Endothelial cell of umbilical vein (primary cell): ENCODE measurements around the gene UTS2B. TPM values are rescaled to one million over a fixed set of nuclear protein-coding genes. Genes with fewer than 3 reads are reported as not detected.

Experiments used
- BruUV-seq: library from RNA; stranded (reverse); fragments of 400-500 nt; replicated peaks from 2 replicates; lab custom pipeline; 2021; lab: Mats Ljungman, UMichigan
- CTCF ChIA-PET: fragments of 300-600, 350-600 bp; sonication (Branson Sonifier 250); formaldehyde crosslinking; loops from one replicate; lab custom pipeline; 2021; ENCODE audit warnings: antibody characterized with exemption, inconsistent platforms; lab: Charles Lee
- POLR2A ChIA-PET: fragments of 300-600, 350-600 bp; sonication (Branson Sonifier 250); formaldehyde crosslinking; loops from one replicate; lab custom pipeline; 2021; ENCODE audit warnings: antibody characterized with exemption, inconsistent platforms; lab: Charles Lee
- DNase-seq: peaks from one replicate; pipeline ENCODE4 v3.0.0-alpha.2; 2011; ENCODE audit warnings: low read depth, low spot score
- FAIRE-seq: peaks from 2 replicates; lab custom pipeline; 2011; peaks lifted over from hg19 to GRCh38; lab: Jason Lieb, UNC
- H2AFZ ChIP-seq: 2 replicates; pipeline ENCODE4 v1.6.0; 2012; ENCODE audit warnings: low read depth, low read length, control low read depth, inconsistent platforms
- H3K27ac ChIP-seq: 2 replicates; pipeline ENCODE4 v1.5.1; 2011; ENCODE audit warnings: low read depth, mild to moderate bottlenecking, control low read depth, low read length, moderate library complexity; ENCODE audit not compliant: insufficient read depth
- H3K27me3 ChIP-seq, 2 experiments: 2 replicates each; pipeline versions ENCODE4 v1.6.0 to v1.6.1; 2011; ENCODE audit warnings: low read length in 2 of 2, mixed read lengths in 1 of 2; ENCODE audit not compliant: control insufficient read depth in 2 of 2, insufficient read depth in 2 of 2
- H3K36me3 ChIP-seq, 2 experiments: 2 replicates in 1 of 2; 3 replicates in 1 of 2; pipeline ENCODE4 v1.5.1; 2011; ENCODE audit warnings: low read length in 2 of 2, mild to moderate bottlenecking in 1 of 2, moderate library complexity in 1 of 2; ENCODE audit not compliant: control insufficient read depth in 2 of 2, insufficient read depth in 2 of 2; ENCODE audit errors: extremely low read depth in 1 of 2
- H3K4me1 ChIP-seq: 3 replicates; pipeline ENCODE4 v1.5.1; 2011; ENCODE audit warnings: mild to moderate bottlenecking, low read length; ENCODE audit not compliant: control insufficient read depth, insufficient read depth; ENCODE audit errors: extremely low read depth
- H3K4me2 ChIP-seq: 2 replicates; pipeline ENCODE4 v1.6.1; 2011; ENCODE audit warnings: low read length, control low read depth, mixed read lengths; ENCODE audit not compliant: insufficient read depth
- H3K4me3 ChIP-seq, 3 experiments: fragments of 200-600 bp in 1 of 3; sonication (generic), shearing (Covaris generic) in 1 of 3; replicated peaks in 1 of 3; 2 replicates each; pipeline ENCODE4 v1.5.1; 2011 to 2016; ENCODE audit warnings: control low read depth in 3 of 3, low read length in 3 of 3, mild to moderate bottlenecking in 2 of 3, inconsistent platforms in 1 of 3, low read depth in 1 of 3, moderate library complexity in 1 of 3; ENCODE audit not compliant: insufficient read depth in 1 of 3
- H3K79me2 ChIP-seq: 2 replicates; pipeline ENCODE4 v1.6.0; 2012; ENCODE audit warnings: low read length, inconsistent platforms; ENCODE audit not compliant: control insufficient read depth, insufficient read depth
- H3K9ac ChIP-seq: replicated peaks from 2 replicates; pipeline ENCODE3; 2011; ENCODE audit warnings: low read length, control low read depth; ENCODE audit not compliant: insufficient read depth; ENCODE audit errors: extremely low read depth
- H3K9me1 ChIP-seq: replicated peaks from 3 replicates; pipeline ENCODE4 v1.6.0; 2011; ENCODE audit warnings: mild to moderate bottlenecking, low read length; ENCODE audit not compliant: control insufficient read depth, insufficient read depth; ENCODE audit errors: extremely low read depth
- H3K9me3 ChIP-seq: replicated peaks from 2 replicates; pipeline ENCODE4 v1.5.1; 2012; ENCODE audit warnings: low read length, inconsistent platforms; ENCODE audit not compliant: control insufficient read depth, insufficient read depth
- H4K20me1 ChIP-seq: replicated peaks from 2 replicates; pipeline ENCODE3; 2011; ENCODE audit warnings: mild to moderate bottlenecking, low read length; ENCODE audit not compliant: control insufficient read depth, insufficient read depth; ENCODE audit errors: extremely low read depth
- CTCF ChIP-seq, 2 donors: IDR thresholded peaks; 1 replicate in 1 of 2; 2 replicates in 1 of 2; pipeline ENCODE4 v1.5.1; 2011; ENCODE audit warnings: low read length in 2 of 2, mild to moderate bottlenecking in 2 of 2, moderate library complexity in 2 of 2, control low read depth in 1 of 2, inconsistent platforms in 1 of 2, low read depth in 1 of 2; ENCODE audit not compliant: insufficient read depth in 1 of 2; ENCODE audit errors: extremely low read depth in 1 of 2
- EZH2 ChIP-seq: IDR thresholded peaks from 2 replicates; pipeline ENCODE4 v1.6.1; 2012; ENCODE audit warnings: borderline replicate concordance, low read depth, mild to moderate bottlenecking, moderate library complexity, low read length, inconsistent platforms; ENCODE audit not compliant: severe bottlenecking
- FOS ChIP-seq: IDR thresholded peaks from 2 replicates; pipeline ENCODE4 v1.6.1; 2011; ENCODE audit warnings: mild to moderate bottlenecking, low read length, moderate library complexity, borderline replicate concordance; ENCODE audit not compliant: insufficient read depth
- GATA2 ChIP-seq: IDR thresholded peaks from 2 replicates; pipeline ENCODE4 v1.7.0; 2011; ENCODE audit warnings: low read depth, mild to moderate bottlenecking, moderate library complexity, mixed read lengths, low read length; ENCODE audit not compliant: insufficient read length, insufficient read depth
- JUN ChIP-seq: IDR thresholded peaks from 2 replicates; pipeline ENCODE4 v1.6.1; 2011; ENCODE audit warnings: borderline replicate concordance, low read depth; ENCODE audit not compliant: insufficient read length, insufficient read depth
- MAX ChIP-seq: IDR thresholded peaks from 2 replicates; pipeline ENCODE4 v1.6.1; 2011; ENCODE audit not compliant: insufficient read depth, insufficient read length
- MYC ChIP-seq: IDR thresholded peaks from one replicate; pipeline ENCODE4 v1.6.1; 2011; ENCODE audit warnings: mild to moderate bottlenecking, low read depth, low read length
- POLR2A ChIP-seq: IDR thresholded peaks from 2 replicates; pipeline ENCODE4 v1.6.1; 2012; ENCODE audit warnings: low read depth, mild to moderate bottlenecking, control low read depth, low read length
- POLR2AphosphoS5 ChIP-seq: IDR thresholded peaks from 2 replicates; pipeline ENCODE4 v1.6.1; 2012; ENCODE audit warnings: low read depth, mild to moderate bottlenecking, control low read depth, low read length, moderate library complexity; ENCODE audit not compliant: insufficient read depth
- dilution Hi-C: fragments of 300-500 bp; cut with MboI; formaldehyde crosslinking; loops from one replicate; pipeline ENCODE4 v1.15.0; 2019; ENCODE audit warnings: low sequenced_read_pairs; ENCODE audit not compliant: extremely low pct_ligation_motif_present
- intact Hi-C: fragments of 100-400 bp; cut with micrococcal nuclease; formaldehyde crosslinking; loops from one replicate; pipeline ENCODE4 v1.10.0; 2022
- polyA plus RNA-seq, 4 experiments: library from polyadenylated mRNA; depleted of rRNA in 3 of 4; stranded (reverse) in 3 of 4; unstranded in 1 of 4; fragments of >200 nt; gene quantifications; 2 replicates each; pipeline versions ENCODE4 v1.2.1 to v1.2.3, GENCODE V29; 2011 to 2012; ENCODE audit warnings: missing spikeins in 1 of 4
- total RNA-seq: library from RNA; stranded (reverse); gene quantifications from 2 replicates; pipeline ENCODE4 v1.2.3, GENCODE V29; 2021

The UTS2B gene
- total and polyA plus RNA-seq, 2 donors (not counting 3 experiments of a cell fraction or from before 2014, with no cell fraction given): 0.21 to 1.1 TPM

GRCh38 chr3:191363221-191363620 is 32.9 kb upstream of the UTS2B start:
- Histone ChIP-seq H3K36me3 (peaks cover 10 to 29% of the 10 kb centered on the region in 2 experiments), H3K4me2 (no peak overlapping the region)
- POLR2A ChIA-PET: no interaction called here

More at GRCh38 chr3:191363221-191363620, 32.9 kb upstream of the UTS2B start:
- Histone ChIP-seq H3K4me1 (peaks cover 48% of the 10 kb centered on the region), H3K9ac (no peak overlapping the region), H3K4me3 (no peak overlapping the region), H3K9me1 (no peaks in the 10 kb centered on the region), H2AFZ (no peak overlapping the region), H4K20me1 (no peaks in the 10 kb centered on the region), H3K9me3 (no peaks in the 10 kb centered on the region), H3K27me3 (no peaks in the 10 kb centered on the region), H3K27ac (no peak overlapping the region), H3K79me2 (peaks cover 60% of the 10 kb centered on the region)
- dilution Hi-C loops (no loop called here), intact Hi-C loops (no loop called here)
- TF ChIP-seq MAX: no peak
- no peak for TF ChIP-seq JUN
- TF ChIP-seq CTCF (IDR thresholded peaks at IDR 0.05; ENCODE audit: extremely low read depth in 1 of 2, insufficient read depth in 1 of 2, low read depth in 1 of 2, low read length in 2 of 2): no peak
- TF ChIP-seq POLR2AphosphoS5: no peak
- no peak for TF ChIP-seq GATA2
- no peak for TF ChIP-seq MYC
- TF ChIP-seq POLR2A: no peak
- TF ChIP-seq EZH2: no peak
- TF ChIP-seq FOS: no peak
- BruUV-seq: no TSS peak
- DNase-seq (no peak), FAIRE-seq (no peak)
- CTCF ChIA-PET: no interaction called here
